CD4-positive, alpha-beta T cell treated with Interleukin-21 for 1 hour (primary cell): ENCODE results near the gene NTMT1.
"Not testable (repeated sequence)": the region's sequence is repeated elsewhere in the genome, so short reads cannot be mapped to it uniquely, and the experiment has no call there.

ENCODE experiments used
- DNase-seq: peaks from one replicate; pipeline ENCODE4 v3.0.0-alpha.2; 2020

NTMT1 gene

GRCh38 chr9:129626079-129626624 lies at the start of gene NTMT1:
TSS of gene NTMT1 (plus strand) at chr9:129626163. CDS start at chr9:129632704, 6,541 bp downstream.
- peak; percentile 92 for DNase-seq

GRCh38 chr9:129576546-129577543 lies 49.1 kb upstream of the NTMT1 start:
- no peak for DNase-seq

GRCh38 chr9:129579294-129579693 lies 46.7 kb upstream of the NTMT1 start:
- DNase-seq: no peak

GRCh38 chr9:129580211-129580915 lies 45.6 kb upstream of the NTMT1 start:
- peak; percentile 52 for DNase-seq

- no peak for DNase-seq
Measured at GRCh38 chr9:129581505-129582189, 44.3 kb upstream of the NTMT1 start.

GRCh38 chr9:129582855-129583254 lies 43.1 kb upstream of the NTMT1 start:
- peak; percentile 23 for DNase-seq

- no peak for DNase-seq
Measured at GRCh38 chr9:129583308-129584038, 42.5 kb upstream of the NTMT1 start.

GRCh38 chr9:129584136-129584535 lies 41.8 kb upstream of the NTMT1 start:
- DNase-seq: peak; percentile 82

GRCh38 chr9:129585352-129585751 lies 40.6 kb upstream of the NTMT1 start:
- DNase-seq: no peak

- peak; percentile 15 for DNase-seq
Measured at GRCh38 chr9:129586245-129586644, 39.7 kb upstream of the NTMT1 start.

- DNase-seq: peak; percentile 42
Measured at GRCh38 chr9:129586685-129587084, 39.3 kb upstream of the NTMT1 start.

- no peak for DNase-seq
Measured at GRCh38 chr9:129587487-129588262, 38.3 kb upstream of the NTMT1 start.

GRCh38 chr9:129590466-129590865 lies 35.5 kb upstream of the NTMT1 start:
- DNase-seq: no peak

GRCh38 chr9:129591916-129592315 lies 34.0 kb upstream of the NTMT1 start:
- no peak for DNase-seq

- not testable (repeated sequence) for DNase-seq
Measured at GRCh38 chr9:129592790-129593189, 33.2 kb upstream of the NTMT1 start.

- DNase-seq: no peak
Measured at GRCh38 chr9:129594632-129595031, 31.3 kb upstream of the NTMT1 start.

- no peak for DNase-seq
Measured at GRCh38 chr9:129595311-129595741, 30.6 kb upstream of the NTMT1 start.

GRCh38 chr9:129595903-129596540 lies 29.9 kb upstream of the NTMT1 start:
- DNase-seq: no peak

GRCh38 chr9:129596541-129597331 lies 29.2 kb upstream of the NTMT1 start:
- DNase-seq: no peak
